SIG-M5 (cell line): ENCODE measurements around the gene PDCD7.
"Not testable (repeated sequence)": the region's sequence is repeated elsewhere in the genome, so short reads cannot be mapped to it uniquely, and the experiment has no call there.

Source experiments
- DNase-seq: peaks from one replicate; lab custom pipeline; 2025; lab: John Stamatoyannopoulos, UW

The PDCD7 gene

GRCh38 chr15:65074946-65075345, 58.7 kb downstream of the PDCD7 start:
- DNase-seq: not testable (repeated sequence)

GRCh38 chr15:65072617-65073016, 61.0 kb downstream of the PDCD7 start:
- no peak for DNase-seq

- no peak for DNase-seq
Measured at GRCh38 chr15:65072027-65072426, 61.6 kb downstream of the PDCD7 start.

GRCh38 chr15:65071381-65071811, 62.2 kb downstream of the PDCD7 start:
- no peak for DNase-seq

- no peak for DNase-seq
Measured at GRCh38 chr15:65069779-65070546, 63.6 kb downstream of the PDCD7 start.

GRCh38 chr15:65069179-65069578, 64.4 kb downstream of the PDCD7 start:
- DNase-seq: no peak

GRCh38 chr15:65068403-65068788, 65.2 kb downstream of the PDCD7 start:
- no peak for DNase-seq

- no peak for DNase-seq
Measured at GRCh38 chr15:65067645-65068402, 65.8 kb downstream of the PDCD7 start, which contains the start of gene RASL12. Gene RASL12, minus strand, starts transcription at chr15:65067991. Its CDS starts 156 bp downstream, at chr15:65067835.
